RWPE1 (cell line): ENCODE results near the gene BCL2L13.

Experiments
- CTCF ChIA-PET: fragments of 350-600 bp; sonication (Branson Sonifier 250); formaldehyde crosslinking; extraction: SDS; loops from one replicate; lab custom pipeline; 2021; lab: Yijun Ruan, JAX
- POLR2A ChIA-PET: fragments of 400-600 bp; formaldehyde crosslinking; extraction: SDS; loops from one replicate; lab custom pipeline; 2020; ENCODE audit warnings: antibody characterized with exemption; ENCODE audit not compliant: low non-redundant PET; lab: Yijun Ruan, JAX
- DNase-seq: peaks from one replicate; pipeline ENCODE4 v3.0.0; 2012; ENCODE audit warnings: low spot score
- H3K27ac ChIP-seq: fragments of 450-650 bp; 2 replicates; pipeline ENCODE4 v1.5.1; 2017
- CTCF ChIP-seq: fragments of 450-650 bp; conservative IDR thresholded peaks from 2 replicates; pipeline ENCODE4 v1.5.1; 2017; ENCODE audit warnings: low read depth, mild to moderate bottlenecking

Gene BCL2L13

GRCh38 chr22:17728786-17729185 lies 90.2 kb downstream of the BCL2L13 start:
- CTCF ChIA-PET = no interaction called here
- POLR2A ChIA-PET = no interaction called here
- TF ChIP-seq CTCF = no peak
- no peak overlapping the region for H3K27ac ChIP-seq
- DNase-seq = no peak

GRCh38 chr22:17729561-17729960 lies 91.0 kb downstream of the BCL2L13 start:
- ChIA-PET CTCF (no interaction called here), POLR2A (no interaction called here)
- TF ChIP-seq CTCF = no peak
- no peak overlapping the region for H3K27ac ChIP-seq
- no peak for DNase-seq

- DNase-seq = no peak
- ChIA-PET CTCF (no interaction called here), POLR2A (no interaction called here)
- no peak for TF ChIP-seq CTCF
- no peak overlapping the region for H3K27ac ChIP-seq
These were observed 93.8 kb downstream of the BCL2L13 start for GRCh38 chr22:17732251-17732854.

GRCh38 chr22:17733466-17733865 lies 94.9 kb downstream of the BCL2L13 start:
- H3K27ac ChIP-seq = no peak overlapping the region
- no peak for TF ChIP-seq CTCF
- ChIA-PET CTCF (no interaction called here), POLR2A (no interaction called here)
- no peak for DNase-seq

GRCh38 chr22:17734187-17734586 lies 95.6 kb downstream of the BCL2L13 start:
- no peak for TF ChIP-seq CTCF
- DNase-seq = no peak
- CTCF ChIA-PET = no interaction called here
- no peak overlapping the region for H3K27ac ChIP-seq
- POLR2A ChIA-PET = no interaction called here

- TF ChIP-seq CTCF = no peak
- CTCF ChIA-PET = no interaction called here
These were observed 100.0 kb downstream of the BCL2L13 start for GRCh38 chr22:17738386-17739128.

More at GRCh38 chr22:17738386-17739128, 100.0 kb downstream of the BCL2L13 start:
- DNase-seq = no peak
- H3K27ac ChIP-seq = no peak overlapping the region
- POLR2A ChIA-PET = no interaction called here
